GM18517 (cell line): ENCODE measurements around the gene COL9A1.
"Not testable (repeated sequence)": the region's sequence is repeated elsewhere in the genome, so short reads cannot be mapped to it uniquely, and the experiment has no call there.

Source experiments
- ATAC-seq: cut with Tn5 transposase; IDR thresholded peaks from one replicate; pipeline ENCODE4 v1.9.1; 2021; ENCODE audit warnings: mild to moderate bottlenecking, moderate library complexity; ENCODE audit not compliant: unreplicated experiment

COL9A1 gene

DNA sequence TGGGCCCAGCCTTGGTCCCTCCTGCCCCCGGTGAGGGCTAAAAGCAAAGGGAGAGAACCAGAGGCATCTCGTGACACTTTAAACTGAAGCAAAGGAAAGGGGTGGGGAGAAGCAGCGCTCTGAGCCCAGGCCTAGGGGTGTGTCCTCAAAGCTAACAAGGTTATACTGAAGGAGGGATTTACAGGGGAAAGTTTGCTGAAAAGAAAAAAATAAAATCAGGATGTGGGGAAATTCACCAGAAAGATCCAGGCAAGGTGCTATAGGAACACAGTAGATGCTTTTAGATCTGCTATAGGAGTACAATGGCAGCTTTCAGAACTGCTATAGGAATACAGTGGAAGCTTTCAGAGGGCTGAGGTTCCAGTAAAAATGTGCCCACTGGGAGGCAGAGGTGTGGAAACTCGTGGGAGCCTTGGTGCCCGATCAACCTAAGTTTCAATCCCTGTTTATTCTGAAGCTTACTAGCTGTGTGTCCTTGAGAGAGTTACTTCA lies at the start of gene COL9A1:
Gene COL9A1 (minus strand): TSS at position 51 of the 492 bp plus-strand sequence. CDS start 160 bp downstream, outside the sequence.
- no peak for ATAC-seq

- ATAC-seq: no peak
Observed at GRCh38 chr6:70351461-70351860, 48.6 kb upstream of the COL9A1 start.

GRCh38 chr6:70345619-70346018 lies 42.7 kb upstream of the COL9A1 start:
- ATAC-seq: no peak

DNA sequence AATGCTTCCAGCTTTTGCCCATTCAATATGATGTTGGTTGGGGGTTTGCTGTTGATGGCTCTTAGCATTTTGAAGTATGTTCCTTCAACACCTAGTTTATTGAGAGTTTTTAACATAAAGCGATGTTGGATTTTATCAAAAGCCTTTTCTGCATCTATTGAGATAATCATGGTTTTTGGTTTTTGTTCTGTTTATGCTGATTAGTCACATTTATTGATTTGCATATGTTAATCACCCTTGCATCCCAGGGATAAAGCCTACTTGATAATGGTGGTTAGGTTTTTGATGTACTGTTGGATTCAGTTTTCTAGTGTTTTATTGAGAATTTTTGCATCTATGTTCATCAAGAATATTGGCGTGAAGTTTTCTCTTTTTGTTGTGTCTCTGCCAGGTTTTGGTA lies 40.4 kb upstream of the COL9A1 start:
- no peak for ATAC-seq

- ATAC-seq: not testable (repeated sequence)
Observed at GRCh38 chr6:70339810-70340209, 36.9 kb upstream of the COL9A1 start.

DNA sequence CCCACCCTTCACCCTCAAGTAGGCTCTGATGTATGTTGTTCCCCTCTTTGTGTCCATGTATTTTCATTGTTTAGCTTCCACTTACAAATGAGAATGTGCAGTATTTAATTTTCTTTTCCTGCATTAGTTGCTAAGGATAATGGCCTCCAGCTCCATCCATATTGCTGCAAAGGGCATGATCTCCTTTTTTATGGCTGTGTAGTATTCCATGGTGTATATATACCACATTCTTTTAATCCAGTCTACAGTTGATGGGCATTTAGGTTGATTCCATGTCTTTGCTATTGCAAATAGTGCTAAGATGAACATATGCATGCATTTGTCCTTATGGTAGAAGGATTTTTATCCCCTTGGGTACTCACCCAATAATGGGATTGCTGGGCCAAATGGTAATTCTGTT lies 35.9 kb upstream of the COL9A1 start:
- no peak for ATAC-seq

- no peak for ATAC-seq
Observed at GRCh38 chr6:70337743-70338105, 34.8 kb upstream of the COL9A1 start.

DNA sequence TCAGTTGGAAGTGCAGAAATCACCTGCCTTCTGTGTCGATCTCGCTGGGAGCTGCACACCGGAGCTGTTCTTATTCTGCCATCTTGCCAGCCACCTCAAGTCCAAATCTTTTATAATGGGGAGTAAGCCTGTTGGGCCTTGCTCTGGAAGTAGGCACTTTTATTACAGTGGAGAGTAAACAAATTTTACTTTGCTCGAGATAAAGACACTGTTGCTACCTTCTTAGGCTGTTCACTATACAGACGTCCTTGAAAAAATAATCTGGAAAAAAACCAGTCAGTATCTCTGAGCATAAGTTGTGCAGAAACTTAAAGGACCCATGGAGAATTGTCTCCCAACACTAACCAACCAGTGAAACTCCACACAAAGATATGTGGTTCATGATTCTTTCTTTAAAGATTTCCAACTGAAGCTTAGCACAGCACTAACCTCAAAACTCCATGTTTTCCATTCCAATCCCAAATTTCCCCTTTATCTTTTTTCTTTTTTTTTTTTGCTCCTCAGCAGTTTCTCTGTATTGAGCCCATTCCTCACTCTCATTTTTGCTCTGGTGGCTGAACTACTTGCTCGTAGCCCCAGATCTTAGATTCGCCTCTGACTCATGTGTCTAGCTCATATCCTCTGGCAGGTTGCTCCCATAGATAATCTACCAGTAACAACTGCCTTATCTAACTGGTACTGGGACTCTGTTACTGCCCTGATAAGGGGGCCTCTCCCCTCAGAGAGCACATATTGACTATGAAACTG lies 34.3 kb upstream of the COL9A1 start:
- ATAC-seq: no peak

GRCh38 chr6:70327036-70327435 lies 24.2 kb upstream of the COL9A1 start:
- ATAC-seq: no peak

DNA sequence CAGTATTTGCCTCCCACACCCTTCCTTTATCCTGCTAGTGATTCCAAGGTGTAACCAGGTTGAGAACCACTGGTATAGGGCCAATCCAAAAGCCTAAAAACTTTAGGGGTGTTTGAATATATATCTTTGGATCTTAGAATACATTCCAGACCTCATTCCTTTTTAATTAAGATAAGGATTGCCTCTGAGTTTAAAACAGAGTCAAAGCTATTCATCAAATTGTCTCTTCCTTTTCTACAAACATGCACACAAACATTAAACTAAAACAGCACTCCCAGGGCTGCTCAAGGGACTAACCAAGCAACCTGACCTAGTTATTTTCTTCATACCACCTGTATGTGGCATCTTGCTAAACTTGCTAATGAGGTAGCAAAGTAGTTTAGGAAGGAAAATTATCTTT lies 22.1 kb upstream of the COL9A1 start:
- no peak for ATAC-seq

DNA sequence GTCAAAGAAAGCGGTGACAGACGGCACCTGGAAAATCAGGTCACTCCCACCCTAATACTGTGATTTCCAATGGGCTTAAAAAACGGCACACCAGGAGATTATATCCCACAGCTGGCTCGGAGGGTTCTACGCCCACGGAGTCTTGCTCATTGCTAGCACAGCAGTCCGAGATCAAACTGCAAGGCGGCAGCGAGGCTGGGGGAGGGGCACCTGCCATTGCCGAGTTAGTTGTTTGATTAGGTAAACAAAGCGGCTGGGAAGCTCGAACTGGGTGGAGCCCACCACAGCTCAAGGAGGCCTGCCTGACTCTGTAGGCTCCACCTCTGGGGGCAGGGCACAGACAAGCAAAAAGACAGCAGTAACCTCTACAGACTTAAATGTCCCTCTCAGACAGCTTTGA lies 14.9 kb upstream of the COL9A1 start:
- ATAC-seq: not testable (repeated sequence)

GRCh38 chr6:70315079-70315751 lies 12.3 kb upstream of the COL9A1 start:
- peak; percentile 64 for ATAC-seq

DNA sequence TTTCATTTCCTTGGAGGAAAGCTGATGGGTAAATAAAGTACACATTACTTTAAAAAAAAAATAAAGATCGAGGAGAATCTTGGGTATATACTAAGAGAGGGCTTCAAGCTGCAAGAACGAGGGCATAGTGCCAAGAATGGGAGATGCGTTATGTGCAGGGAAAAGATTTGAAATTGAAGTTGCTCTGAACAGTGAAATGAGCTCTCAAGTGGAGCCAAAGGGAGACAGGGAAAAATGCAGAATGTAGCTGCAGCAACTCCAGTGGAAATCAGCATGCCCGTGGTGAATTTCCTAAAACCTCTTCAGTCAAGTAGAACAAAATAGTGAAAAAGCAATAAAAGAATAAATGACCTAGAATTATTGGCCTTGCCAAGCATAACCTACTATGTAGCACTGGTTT lies 11.4 kb upstream of the COL9A1 start:
- no peak for ATAC-seq

GRCh38 chr6:70312165-70312745 lies 9.4 kb upstream of the COL9A1 start:
- no peak for ATAC-seq

- no peak for ATAC-seq
Observed at GRCh38 chr6:70310063-70310694, 7.3 kb upstream of the COL9A1 start.

- ATAC-seq: no peak
Observed at GRCh38 chr6:70309243-70309642, 6.4 kb upstream of the COL9A1 start.

GRCh38 chr6:70308142-70308541 lies 5.3 kb upstream of the COL9A1 start:
- ATAC-seq: not testable (repeated sequence)

GRCh38 chr6:70307008-70307407 lies 4.1 kb upstream of the COL9A1 start:
- no peak for ATAC-seq

DNA sequence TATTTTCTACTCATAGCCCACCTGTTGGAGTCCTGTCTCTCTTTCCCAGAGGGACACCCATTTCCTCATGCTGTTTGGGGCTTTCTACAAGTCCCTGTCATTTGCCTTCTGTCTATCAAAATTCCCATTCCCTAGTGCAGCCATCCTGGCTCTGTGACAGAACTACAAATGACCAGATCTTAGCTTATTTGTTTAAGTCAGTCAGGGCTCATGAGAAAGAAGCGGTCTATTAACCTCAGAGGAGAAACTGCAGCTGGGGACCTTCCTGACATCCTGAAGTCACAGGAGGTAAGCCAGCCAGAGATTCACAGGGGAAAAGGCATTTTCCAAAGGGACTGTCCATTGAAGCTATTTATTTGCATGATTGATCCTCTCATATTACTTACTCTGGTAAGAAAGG lies 1.7 kb upstream of the COL9A1 start:
- no peak for ATAC-seq

GRCh38 chr6:70299456-70299855 lies 3.4 kb downstream of the COL9A1 start:
- no peak for ATAC-seq

DNA sequence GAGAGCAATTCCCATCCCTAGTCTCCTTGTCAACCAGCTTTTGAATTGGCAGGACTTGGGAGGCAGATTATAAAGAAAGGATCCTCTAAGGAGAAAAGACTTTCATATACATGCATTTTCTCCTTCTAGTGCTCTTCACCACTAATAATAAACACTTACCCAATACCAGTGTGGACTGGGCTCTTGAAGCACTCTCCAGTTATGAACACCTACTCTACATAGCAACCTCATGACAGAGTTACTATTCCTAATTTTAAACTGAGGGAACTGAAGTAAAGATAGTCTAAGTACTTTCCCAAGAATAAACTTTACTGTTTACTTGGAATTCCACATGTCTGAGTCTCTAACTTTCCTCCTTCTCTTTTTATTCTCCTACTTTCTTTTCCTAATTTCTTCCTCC lies 4.8 kb downstream of the COL9A1 start:
- ATAC-seq: no peak

DNA sequence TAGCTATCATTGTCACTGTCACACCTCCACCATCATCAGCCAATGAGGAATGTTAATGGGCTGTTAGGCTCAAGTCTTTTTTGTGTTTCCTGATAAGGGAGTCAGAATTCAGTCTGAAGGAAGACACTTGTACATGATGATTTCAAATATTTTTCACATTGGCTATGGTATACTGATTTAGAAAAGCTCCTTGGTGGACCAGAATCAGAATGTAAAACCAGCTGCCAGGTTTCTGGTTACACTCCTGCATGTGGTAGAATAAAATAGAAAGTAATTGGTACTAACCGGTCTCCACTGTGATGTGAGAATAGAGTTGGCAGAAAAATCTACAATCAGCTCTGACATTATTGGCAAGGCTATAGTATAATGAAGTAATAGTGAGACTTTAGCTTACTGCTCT lies 10.7 kb downstream of the COL9A1 start:
- no peak for ATAC-seq
